NCI-H345 (cell line): ENCODE results near the gene GCM1.

Experiments used
- DNase-seq: peaks from one replicate; lab custom pipeline; 2025; lab: John Stamatoyannopoulos, UW

Gene GCM1

GRCh38 chr6:53104916-53105315 lies 43.7 kb downstream of the GCM1 start:
- DNase-seq, result no peak

- DNase-seq, result peak; percentile 8
Measured at GRCh38 chr6:53103993-53104675, 44.5 kb downstream of the GCM1 start.

- no peak for DNase-seq
Measured at GRCh38 chr6:53101006-53101405, 47.6 kb downstream of the GCM1 start.

- no peak for DNase-seq
Measured at GRCh38 chr6:53100561-53100960, 48.1 kb downstream of the GCM1 start.

- DNase-seq, result no peak
Measured at GRCh38 chr6:53095716-53096115, 52.9 kb downstream of the GCM1 start.

- no peak for DNase-seq
Measured at GRCh38 chr6:53095270-53095669, 53.4 kb downstream of the GCM1 start.

GRCh38 chr6:53090576-53090975 lies 58.1 kb downstream of the GCM1 start:
- DNase-seq, result no peak

- DNase-seq, result no peak
Measured at GRCh38 chr6:53089948-53090347, 58.7 kb downstream of the GCM1 start.

- DNase-seq, result no peak
Measured at GRCh38 chr6:53086302-53086701, 62.3 kb downstream of the GCM1 start.

- DNase-seq, result no peak
Measured at GRCh38 chr6:53080813-53081212, 67.8 kb downstream of the GCM1 start.
